GM13976 (cell line): ENCODE results near the gene TGM4.

Experiments
- DNase-seq: peaks from one replicate; pipeline ENCODE4 v3.0.0; 2012; ENCODE audit warnings: low spot score
- CTCF ChIP-seq: IDR thresholded peaks from 2 replicates; pipeline ENCODE4 v1.5.1; 2012; ENCODE audit warnings: borderline replicate concordance, mild to moderate bottlenecking; ENCODE audit not compliant: insufficient read depth; ENCODE audit errors: extremely low read depth, missing control alignments, control extremely low read depth
- in situ Hi-C: fragments of 300-500 bp; cut with MboI; formaldehyde crosslinking; loops from one replicate; pipeline ENCODE4 v1.12.0; 2022; ENCODE audit warnings: low sequenced_read_pairs, mixed read lengths, inconsistent platforms; ENCODE audit not compliant: unreplicated experiment

TGM4 gene

GRCh38 chr3:44926921-44927320 is 52.5 kb downstream of the TGM4 start:
- TF ChIP-seq CTCF = no peak
- DNase-seq = no peak
- in situ Hi-C loops = no loop called here

- no peak for TF ChIP-seq CTCF
- in situ Hi-C loops = no loop called here
- no peak for DNase-seq
Measured at GRCh38 chr3:44927371-44927770, 53.0 kb downstream of the TGM4 start.

GRCh38 chr3:44929782-44930181 is 55.4 kb downstream of the TGM4 start:
- in situ Hi-C loops = no loop called here
- no peak for TF ChIP-seq CTCF
- no peak for DNase-seq

GRCh38 chr3:44930911-44931310 is 56.5 kb downstream of the TGM4 start:
- TF ChIP-seq CTCF = no peak
- in situ Hi-C loops = no loop called here
- DNase-seq = no peak

GRCh38 chr3:44931791-44932190 is 57.4 kb downstream of the TGM4 start:
- in situ Hi-C loops = no loop called here
- TF ChIP-seq CTCF = no peak
- DNase-seq = no peak

- TF ChIP-seq CTCF = no peak
- no peak for DNase-seq
- in situ Hi-C loops = no loop called here
Measured at GRCh38 chr3:44932271-44932670, 57.9 kb downstream of the TGM4 start.
